Activated CD8-positive, alpha-beta memory T cell treated with anti-CD3 and anti-CD28 coated beads for 48 hours (primary cell): Measurements from ENCODE around the gene ATP6V0C.

Experiments used
- DNase-seq, 3 experiments: peaks; one replicate each; pipeline ENCODE4 v3.0.0-alpha.2; 2020; ENCODE audit warnings: low read depth in 2 of 3, low spot score in 2 of 3

The ATP6V0C gene

GRCh38 chr16:2508722-2509400 lies 4.9 kb upstream of the ATP6V0C start:
- DNase-seq: no peak

DNA sequence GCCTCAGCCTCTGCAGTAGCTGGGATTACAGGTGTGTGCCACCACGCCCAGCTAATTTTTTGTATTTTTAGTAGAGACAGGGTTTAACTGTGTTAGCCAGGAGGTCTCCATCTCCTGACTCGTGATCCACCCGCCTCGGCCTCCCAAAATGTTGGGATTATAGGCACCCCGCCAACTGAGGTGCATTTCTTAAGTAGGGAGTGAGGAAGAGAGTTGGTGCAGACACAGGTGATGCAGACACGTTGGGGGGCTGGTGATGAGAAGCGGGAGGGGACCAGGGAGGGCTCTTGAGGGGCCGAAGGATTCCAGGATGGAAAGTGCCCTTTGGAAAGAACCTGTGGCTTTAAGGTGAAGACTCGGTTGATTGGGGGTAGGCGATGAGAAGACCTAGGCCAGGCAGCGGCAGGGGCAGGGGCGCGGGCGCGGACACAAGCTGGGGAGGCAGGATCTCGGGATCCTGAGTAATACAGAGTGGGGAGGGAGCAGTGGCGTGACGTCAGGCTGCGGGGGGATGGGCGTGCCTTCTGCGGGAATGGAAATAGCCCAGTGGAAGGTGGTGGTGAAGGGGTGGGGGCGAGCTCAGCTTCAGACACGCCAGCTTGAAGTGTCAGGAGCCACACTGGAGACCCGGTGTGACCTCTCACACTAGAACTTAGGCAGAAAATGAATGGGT lies 2.5 kb upstream of the ATP6V0C start:
- no peak for DNase-seq

- DNase-seq: no peak
Measured at GRCh38 chr16:2511996-2512734, 1.6 kb upstream of the ATP6V0C start.

GRCh38 chr16:2512735-2513404 lies 882 bp upstream of the ATP6V0C start:
- DNase-seq: no peak

DNA sequence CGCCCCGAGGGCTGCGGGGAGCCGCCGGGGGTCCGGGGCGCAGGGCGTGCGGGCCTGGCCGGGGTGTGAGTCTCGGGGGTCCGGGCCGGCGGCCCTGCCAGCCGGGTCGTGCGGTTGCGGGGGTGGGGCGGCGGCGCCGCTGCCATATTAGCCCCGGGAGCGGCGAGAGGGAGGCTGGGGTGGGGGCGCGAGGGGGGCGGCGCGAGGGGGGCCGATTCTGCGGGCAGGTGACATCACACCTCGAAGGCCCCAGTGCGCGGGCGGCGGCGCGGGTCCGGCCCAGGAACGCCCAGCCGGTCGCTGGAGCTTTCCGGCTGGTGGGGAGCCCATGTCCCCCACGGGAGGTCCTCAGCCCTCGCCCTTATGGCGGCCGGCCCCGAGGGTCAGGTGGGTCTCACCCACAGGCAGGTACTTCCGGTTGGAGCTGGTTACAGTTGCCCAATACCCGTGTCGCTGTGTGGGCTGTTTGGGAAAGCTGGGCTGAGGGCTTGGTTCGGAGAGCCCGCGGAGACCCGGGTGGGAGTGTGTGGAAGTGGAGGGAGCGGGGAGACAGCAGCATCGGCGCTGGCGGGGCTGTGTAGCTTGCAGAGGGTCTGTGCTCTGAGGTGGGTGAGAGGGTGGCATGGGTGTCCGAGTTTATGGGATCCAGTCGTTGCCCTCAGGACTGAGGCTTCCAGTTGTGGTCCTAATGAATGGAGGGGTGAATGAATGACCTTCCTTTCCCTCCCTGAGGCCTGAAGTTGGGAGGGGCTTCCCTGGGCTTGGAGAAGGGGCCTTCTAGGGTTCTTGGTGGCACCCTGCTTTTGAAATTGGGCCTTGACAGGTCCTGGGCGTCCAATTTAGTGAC lies 804 bp downstream of the ATP6V0C start:
- DNase-seq: no peak

- no peak for DNase-seq
Measured at GRCh38 chr16:2515180-2515851, 1.6 kb downstream of the ATP6V0C start.

DNA sequence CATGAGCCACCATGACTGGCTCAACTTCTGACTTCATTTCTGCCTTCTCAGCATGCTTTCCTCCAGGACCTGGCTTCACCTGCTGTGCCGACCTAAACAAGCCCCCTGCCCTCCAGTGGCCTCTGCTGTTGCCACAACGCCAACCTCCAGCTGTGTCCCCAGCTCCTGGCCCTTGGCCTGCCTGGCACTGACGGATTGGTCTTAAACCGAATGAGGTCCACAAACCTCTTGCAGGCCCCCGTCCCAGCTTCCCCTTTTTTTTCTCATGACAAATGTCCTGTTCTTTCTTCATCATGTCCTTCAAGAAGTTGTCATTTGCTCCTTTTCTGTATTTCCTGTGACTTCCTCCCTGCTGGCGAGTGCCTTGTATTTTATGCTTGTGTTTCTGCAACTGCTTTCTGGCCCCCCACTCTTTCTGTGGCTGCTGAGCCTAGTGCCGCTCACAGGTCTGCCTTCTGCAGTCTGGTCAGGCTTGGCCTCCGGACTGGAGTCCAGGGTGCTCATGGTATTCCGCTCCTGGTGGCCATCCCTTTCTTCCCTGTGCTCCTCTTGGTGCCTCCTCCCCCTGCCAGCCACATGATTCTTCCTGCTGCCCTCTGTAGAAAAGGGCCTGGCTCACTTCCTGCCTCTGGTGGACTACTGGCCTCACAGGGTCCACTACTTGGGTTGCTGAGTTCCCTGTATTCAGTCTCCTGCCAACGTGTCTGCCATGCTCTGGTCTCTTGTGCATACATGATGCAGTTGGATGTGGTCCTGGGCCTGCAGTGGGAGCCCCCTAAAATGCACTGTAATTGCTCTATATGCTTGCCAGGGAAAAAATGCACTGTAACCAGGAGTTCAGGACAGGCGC lies 2.9 kb downstream of the ATP6V0C start:
- no peak for DNase-seq

DNA sequence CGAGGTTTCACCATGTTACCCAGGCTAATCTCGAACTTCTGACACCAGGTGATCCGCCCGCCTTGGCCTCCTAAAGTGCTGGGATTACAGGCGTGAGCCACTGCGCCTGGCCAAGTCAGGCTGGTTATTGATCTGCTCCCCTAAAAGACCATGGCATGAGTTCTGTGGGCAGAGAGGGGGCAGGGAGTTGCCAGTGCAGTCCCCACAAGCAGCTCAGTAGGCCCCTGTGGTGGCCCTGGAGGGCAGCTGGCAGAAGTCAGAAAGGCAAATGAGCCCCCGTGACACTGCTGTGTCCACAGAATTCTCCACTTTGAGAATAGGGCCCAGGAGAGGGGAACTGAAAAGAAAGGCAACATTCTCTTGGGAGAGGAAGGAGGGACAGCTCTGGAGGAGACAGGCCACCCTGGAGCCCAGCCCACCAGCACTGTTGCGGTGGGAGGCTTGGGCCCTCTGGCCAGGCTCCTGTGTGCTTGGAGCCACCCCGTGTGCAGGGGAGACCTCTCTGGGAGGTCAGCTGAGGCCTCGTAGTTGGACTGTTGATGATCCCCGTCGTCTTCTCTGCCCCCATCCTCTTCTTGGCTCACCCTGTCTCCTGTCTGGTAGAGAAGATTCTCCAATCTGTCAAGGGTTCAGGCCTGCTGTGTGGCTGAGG lies 4.3 kb downstream of the ATP6V0C start:
- DNase-seq: no peak

DNA sequence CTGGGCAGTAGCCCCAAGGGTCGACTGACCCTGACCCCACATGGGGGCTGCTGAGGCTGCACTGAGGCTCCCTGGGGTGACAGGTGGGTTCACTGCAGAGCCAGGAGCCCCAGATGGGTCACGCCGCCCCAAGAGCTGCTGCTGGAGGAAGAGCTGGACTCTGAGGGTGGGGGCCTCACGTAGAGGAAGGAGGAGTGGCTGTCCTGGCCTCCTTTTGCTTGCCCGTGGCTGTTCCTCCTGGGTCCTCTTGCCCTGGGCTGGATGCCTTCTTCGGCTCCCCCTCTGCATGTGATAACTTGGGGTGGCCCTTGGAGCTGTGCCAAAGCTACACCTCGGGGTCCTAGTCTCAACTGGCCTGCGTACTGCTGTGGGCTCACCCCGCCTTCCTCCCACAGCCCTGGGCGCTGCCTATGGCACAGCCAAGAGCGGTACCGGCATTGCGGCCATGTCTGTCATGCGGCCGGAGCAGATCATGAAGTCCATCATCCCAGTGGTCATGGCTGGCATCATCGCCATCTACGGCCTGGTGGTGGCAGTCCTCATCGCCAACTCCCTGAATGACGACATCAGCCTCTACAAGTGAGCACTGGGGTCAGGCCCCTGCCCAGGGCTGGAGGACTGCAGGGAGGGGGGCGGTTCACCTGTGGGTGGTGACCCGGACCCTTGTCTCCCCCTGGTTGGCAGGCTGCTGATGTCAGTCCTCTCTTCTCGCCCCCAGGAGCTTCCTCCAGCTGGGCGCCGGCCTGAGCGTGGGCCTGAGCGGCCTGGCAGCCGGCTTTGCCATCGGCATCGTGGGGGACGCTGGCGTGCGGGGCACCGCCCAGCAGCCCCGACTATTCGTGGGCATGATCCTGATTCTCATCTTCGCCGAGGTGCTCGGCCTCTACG lies 5.3 kb downstream of the ATP6V0C start:
- DNase-seq: no peak

- no peak for DNase-seq
Measured at GRCh38 chr16:2519711-2520080, 5.9 kb downstream of the ATP6V0C start.

GRCh38 chr16:2520097-2520783 lies 6.5 kb downstream of the ATP6V0C start, which contains the start of gene AMDHD2:
TSS of gene AMDHD2 (plus strand) at chr16:2520371. CDS start at chr16:2520459, 88 bp downstream.
- DNase-seq: peak; percentile 69 to 82 (median 78)

- DNase-seq: no peak
Measured at GRCh38 chr16:2520784-2521531, 7.2 kb downstream of the ATP6V0C start.

DNA sequence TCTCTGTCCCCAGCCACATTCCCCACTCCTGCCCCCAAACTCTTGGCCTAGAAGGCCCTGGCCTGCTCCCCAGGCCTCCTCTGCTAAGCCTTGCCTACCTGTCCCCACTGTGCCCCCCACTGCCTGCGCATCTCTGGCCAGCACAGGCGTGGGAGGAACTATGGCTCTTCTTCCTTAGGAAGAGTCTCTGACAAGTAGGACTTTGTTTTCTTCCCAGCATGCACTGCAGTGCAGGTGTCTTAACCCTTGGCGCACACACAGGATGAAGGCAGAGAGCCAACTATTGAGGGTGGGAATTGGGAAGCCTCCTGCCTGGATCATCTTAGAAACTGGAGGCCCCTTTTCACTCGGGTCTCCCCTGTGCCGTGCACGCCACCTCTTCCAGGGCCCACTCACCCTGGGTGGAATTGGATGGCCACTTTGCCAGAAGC lies 10.1 kb downstream of the ATP6V0C start:
- no peak for DNase-seq

DNA sequence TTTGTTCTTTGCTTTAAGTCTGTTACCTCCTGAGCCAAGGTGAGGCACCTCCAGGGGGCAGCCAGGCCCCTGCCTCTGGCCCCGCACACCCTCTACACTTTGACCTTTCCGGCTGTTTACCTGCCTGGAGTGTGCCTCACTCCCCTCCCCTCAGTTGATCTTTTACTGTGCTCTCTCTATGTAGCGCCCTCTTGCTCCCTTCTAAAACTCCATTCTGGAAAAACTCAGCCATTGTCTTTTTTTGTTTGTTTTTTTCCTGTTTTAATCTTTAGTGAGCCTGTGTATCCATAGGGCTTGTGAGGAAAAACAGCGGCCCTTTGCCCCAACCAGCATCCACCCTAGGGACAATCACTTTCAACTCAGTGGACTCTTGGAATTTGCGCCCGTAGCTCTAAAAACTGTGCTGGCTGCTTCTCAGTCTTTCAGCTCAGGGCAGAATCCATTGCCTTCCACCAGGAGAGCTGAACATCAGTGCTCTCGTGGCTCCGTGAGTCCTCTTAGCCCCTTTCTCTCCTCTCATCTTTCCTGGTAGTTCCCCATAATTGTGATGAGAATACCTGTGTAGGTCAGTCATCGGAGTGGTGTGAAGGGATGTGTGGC lies 10.7 kb downstream of the ATP6V0C start:
- DNase-seq: no peak

GRCh38 chr16:2526135-2526534 lies 12.4 kb downstream of the ATP6V0C start:
- no peak for DNase-seq
